Activated T-cell treated with anti-CD3 and anti-CD28 coated beads, Interleukin-2, amount 50 U/mL, for 24 hours (primary cell): Measurements from ENCODE around the gene PCSK5.

Experiments
- DNase-seq: peaks from one replicate; pipeline ENCODE4 v3.0.0-alpha.2; 2020
- H3K27ac Mint-ChIP-seq: 2 replicates; pipeline ENCODE4 v1.8.0; 2020; ENCODE audit warnings: mild to moderate bottlenecking, mixed read lengths
- H3K27me3 Mint-ChIP-seq: 2 replicates; pipeline ENCODE4 v1.8.0; 2020; ENCODE audit warnings: mixed read lengths
- H3K36me3 Mint-ChIP-seq: 2 replicates; pipeline ENCODE4 v1.8.0; 2020; ENCODE audit warnings: low read depth, mixed read lengths
- H3K4me1 Mint-ChIP-seq: 2 replicates; pipeline ENCODE4 v1.8.0; 2020; ENCODE audit warnings: low read depth, mixed read lengths
- H3K4me3 Mint-ChIP-seq: 2 replicates; pipeline ENCODE4 v1.8.0; 2020; ENCODE audit warnings: mild to moderate bottlenecking, moderate library complexity, mixed read lengths
- H3K9me3 Mint-ChIP-seq: 2 replicates; pipeline ENCODE4 v1.8.0; 2020; ENCODE audit warnings: mixed read lengths

PCSK5 gene

DNA sequence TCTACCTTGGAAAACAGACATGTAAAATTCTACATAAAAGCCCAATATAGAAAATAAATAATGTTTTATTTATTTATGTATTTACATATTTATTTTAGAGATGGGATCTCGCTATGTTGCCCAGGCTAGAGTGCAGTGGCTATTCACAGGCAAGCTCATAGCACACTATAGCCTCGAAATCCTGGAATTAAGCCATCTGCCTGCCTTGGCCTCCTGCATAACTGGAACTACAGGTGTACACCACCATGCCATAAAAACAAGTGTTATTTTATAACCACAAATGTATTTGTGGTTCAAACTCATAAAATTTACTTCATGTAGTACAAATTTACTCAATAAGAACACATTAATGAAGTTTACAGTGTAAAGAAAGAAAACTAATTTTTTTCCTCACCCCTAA, 510.7 kb downstream of the PCSK5 start:
- Mint-ChIP-seq H3K9me3 (no peaks in the 10 kb centered on the region), H3K4me1 (peaks cover 33% of the 10 kb centered on the region), H3K27me3 (no peaks in the 10 kb centered on the region), H3K36me3 (no peaks in the 10 kb centered on the region), H3K4me3 (no peak overlapping the region), H3K27ac (no peak overlapping the region)
- DNase-seq = no peak

DNA sequence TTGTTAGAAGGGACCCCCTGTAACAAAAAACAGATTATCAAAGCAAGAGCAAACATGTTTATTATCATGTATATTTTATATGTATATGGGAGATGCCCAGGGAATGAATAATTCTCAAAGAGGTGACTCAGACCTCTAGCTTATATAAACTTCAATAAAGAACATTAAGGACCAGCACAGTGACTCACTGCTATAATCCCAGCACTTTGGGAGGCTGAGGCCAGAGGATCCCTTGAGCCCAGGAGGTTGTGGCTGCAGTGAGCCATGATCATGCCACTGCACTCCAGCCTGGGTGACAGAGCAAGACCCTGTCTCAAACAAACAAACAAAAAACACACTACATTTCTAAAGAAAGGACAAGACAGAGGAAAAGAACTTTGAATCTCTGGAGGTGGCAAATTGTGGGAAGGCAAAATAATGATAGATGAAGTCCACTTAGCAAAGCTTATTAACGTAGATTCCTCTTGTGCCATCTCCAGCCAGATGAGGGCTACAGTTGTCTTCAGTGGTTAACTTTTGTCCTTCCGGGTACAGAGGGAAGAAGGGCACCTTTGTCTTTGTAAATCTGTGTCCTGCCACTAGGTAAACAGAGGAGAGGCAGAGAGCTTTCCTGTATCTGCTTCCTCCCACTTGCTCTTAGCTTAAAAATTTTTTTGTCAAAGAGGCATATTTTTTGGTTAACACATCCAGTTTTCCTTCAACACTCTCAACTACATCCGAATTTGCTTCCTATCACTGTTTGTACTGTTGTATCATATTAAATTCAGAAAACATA, 511.3 kb downstream of the PCSK5 start:
- Mint-ChIP-seq H3K9me3 (no peaks in the 10 kb centered on the region), H3K36me3 (no peaks in the 10 kb centered on the region), H3K27ac (no peak overlapping the region), H3K4me1 (peaks cover 33% of the 10 kb centered on the region), H3K27me3 (no peaks in the 10 kb centered on the region), H3K4me3 (no peak overlapping the region)
- DNase-seq = no peak

DNA sequence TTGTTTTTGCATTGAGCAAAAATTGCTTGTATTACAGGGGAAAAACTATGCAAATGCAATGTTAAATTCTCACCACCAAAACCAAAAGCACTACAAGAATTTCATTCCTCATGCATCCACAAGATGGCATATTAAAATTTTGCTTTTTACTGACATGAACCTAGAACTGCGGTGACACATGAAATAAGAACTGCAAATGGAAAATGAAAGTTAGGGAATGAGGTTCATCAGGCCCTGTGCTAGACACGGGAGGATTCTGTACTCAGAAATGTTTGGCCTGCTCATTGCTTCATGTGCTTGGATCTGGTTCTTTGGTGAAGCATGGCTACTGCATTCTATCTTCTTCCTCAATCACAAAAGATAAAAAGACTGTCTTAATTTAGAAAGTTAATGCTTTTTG, 512.9 kb downstream of the PCSK5 start:
- H3K27ac Mint-ChIP-seq = peak overlapping the region; percentile 86
- no peak for DNase-seq
- peaks cover 35% of the 10 kb centered on the region for H3K4me1 Mint-ChIP-seq
- H3K9me3 Mint-ChIP-seq = no peaks in the 10 kb centered on the region
- no peaks in the 10 kb centered on the region for H3K36me3 Mint-ChIP-seq
- H3K4me3 Mint-ChIP-seq = peak overlapping the region; percentile 58
- H3K27me3 Mint-ChIP-seq = no peaks in the 10 kb centered on the region

DNA sequence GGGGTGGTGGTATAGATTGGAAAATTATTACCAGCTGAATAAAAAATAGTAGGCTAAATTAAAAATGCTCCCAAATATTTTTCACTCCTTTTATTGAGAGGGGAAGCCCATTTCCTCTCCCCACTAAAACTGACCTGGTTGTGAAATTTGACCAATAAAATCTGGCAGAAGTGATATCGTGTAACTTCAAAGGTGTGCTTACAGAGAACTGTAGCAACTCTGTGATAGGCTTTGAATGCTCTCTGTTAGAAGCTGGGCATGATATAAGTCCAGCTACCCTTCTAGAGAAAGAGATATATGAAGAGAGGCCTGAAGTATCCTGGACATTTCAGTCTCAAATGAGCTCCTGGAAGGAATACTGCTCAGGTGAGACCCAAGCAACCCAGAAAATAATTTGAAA, 513.9 kb downstream of the PCSK5 start:
- H3K27me3 Mint-ChIP-seq = no peaks in the 10 kb centered on the region
- no peak overlapping the region for H3K27ac Mint-ChIP-seq
- H3K36me3 Mint-ChIP-seq = no peaks in the 10 kb centered on the region
- H3K4me1 Mint-ChIP-seq = peaks cover 39% of the 10 kb centered on the region
- DNase-seq = no peak
- no peaks in the 10 kb centered on the region for H3K9me3 Mint-ChIP-seq
- no peak overlapping the region for H3K4me3 Mint-ChIP-seq

DNA sequence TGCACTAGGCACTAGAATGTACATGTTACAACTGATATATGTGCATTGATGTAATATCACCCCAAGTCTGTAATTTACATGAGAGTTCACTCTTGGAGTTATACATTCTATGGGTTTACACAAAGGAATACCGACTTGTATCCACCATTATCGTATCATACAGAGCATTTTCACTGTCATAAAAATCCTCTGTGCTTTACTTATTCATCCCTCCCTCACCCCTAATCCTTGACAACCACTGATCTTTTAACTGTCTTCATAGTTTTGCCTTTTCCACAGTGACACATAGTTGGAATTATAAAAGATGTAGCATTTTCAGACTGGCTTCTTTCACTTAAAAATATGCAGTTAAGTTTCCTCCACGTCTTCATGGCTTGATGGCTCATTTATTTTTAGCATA, 514.9 kb downstream of the PCSK5 start:
- no peak for DNase-seq
- H3K27ac Mint-ChIP-seq = no peak overlapping the region
- no peaks in the 10 kb centered on the region for H3K27me3 Mint-ChIP-seq
- no peaks in the 10 kb centered on the region for H3K36me3 Mint-ChIP-seq
- no peaks in the 10 kb centered on the region for H3K9me3 Mint-ChIP-seq
- no peak overlapping the region for H3K4me3 Mint-ChIP-seq
- peaks cover 35% of the 10 kb centered on the region for H3K4me1 Mint-ChIP-seq

DNA sequence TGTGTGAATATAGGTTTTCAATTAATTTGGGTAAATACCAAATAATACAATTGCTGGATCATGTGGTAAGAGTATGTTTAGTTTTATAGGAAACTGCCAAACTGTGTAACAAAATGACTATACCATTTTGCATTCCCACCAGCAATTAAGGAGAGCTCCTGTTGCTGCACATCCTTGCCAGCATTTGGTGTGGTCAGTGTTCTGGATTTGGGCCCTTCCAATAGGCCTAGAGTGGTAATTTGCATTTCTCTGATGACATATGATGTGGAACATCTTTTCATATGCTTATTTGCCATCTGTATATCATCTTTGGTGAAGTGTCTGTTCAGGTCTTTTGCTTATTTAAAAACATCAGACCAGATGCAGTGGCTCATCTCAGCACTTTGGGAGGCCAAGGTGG, 515.4 kb downstream of the PCSK5 start:
- Mint-ChIP-seq H3K4me1 (peaks cover 31% of the 10 kb centered on the region), H3K27me3 (no peaks in the 10 kb centered on the region), H3K4me3 (no peak overlapping the region), H3K27ac (no peak overlapping the region), H3K36me3 (no peaks in the 10 kb centered on the region), H3K9me3 (no peaks in the 10 kb centered on the region)
- no peak for DNase-seq
